Progenitor cell of endocrine pancreas (in vitro differentiated cells): ENCODE measurements around the gene C19orf18. TPM values are rescaled to one million over a fixed set of nuclear protein-coding genes. Genes with fewer than 3 reads are reported as not detected.
A peak's percentile ranks its signal among the peaks of the same experiment; 100 is the strongest.

Experiments used
- DNase-seq: peaks from one replicate; pipeline ENCODE4 v3.0.0; 2021; ENCODE audit warnings: low spot score; ENCODE audit not compliant: unreplicated experiment
- H3K27ac Mint-ChIP-seq: 2 replicates; pipeline ENCODE4 v1.8.0; 2021; ENCODE audit warnings: mild to moderate bottlenecking, moderate library complexity, mixed read lengths
- H3K27me3 Mint-ChIP-seq: 2 replicates; pipeline ENCODE4 v1.8.0; 2021; ENCODE audit warnings: mixed read lengths
- H3K36me3 Mint-ChIP-seq: 2 replicates; pipeline ENCODE4 v1.8.0; 2022; ENCODE audit warnings: mixed read lengths; ENCODE audit not compliant: insufficient read depth
- H3K4me1 Mint-ChIP-seq: 2 replicates; pipeline ENCODE4 v1.8.0; 2021; ENCODE audit warnings: low read depth, mixed read lengths
- H3K4me3 Mint-ChIP-seq: 2 replicates; pipeline ENCODE4 v1.8.0; 2021; ENCODE audit warnings: low read depth, mild to moderate bottlenecking, moderate library complexity, mixed read lengths
- H3K9me3 Mint-ChIP-seq: 2 replicates; pipeline ENCODE4 v1.8.0; 2021; ENCODE audit warnings: low read depth, mixed read lengths
- CTCF ChIP-seq: fragments of 200-600 bp; sonication (generic); IDR thresholded peaks from one replicate; pipeline ENCODE4 v1.5.0; 2021; ENCODE audit warnings: antibody characterized with exemption, mild to moderate bottlenecking; ENCODE audit not compliant: unreplicated experiment
- long read RNA-seq: library from polyadenylated mRNA; unstranded; transcript quantifications from one replicate; pipeline ENCODE4 v2.0.0, GENCODE V29; 2020
- total RNA-seq: library from RNA; stranded (reverse); gene quantifications from 2 replicates; pipeline ENCODE4 v1.2.1, GENCODE V29; 2021

C19orf18 gene
- total RNA-seq = 1.6 and 1.8 TPM in 2 replicates
- long read RNA-seq = 0 reads

- DNase-seq = no peak
- H3K9me3 Mint-ChIP-seq = peaks cover 63% of the 10 kb centered on the region
- peak within 1 kb of the TSS; percentile 76 for H3K27ac Mint-ChIP-seq
- TF ChIP-seq CTCF = no peak
- no peaks in the 10 kb centered on the region for H3K4me1 Mint-ChIP-seq
- no peak within 1 kb of the TSS for H3K4me3 Mint-ChIP-seq
- peaks cover 77% of the 10 kb centered on the region for H3K36me3 Mint-ChIP-seq
- H3K27me3 Mint-ChIP-seq = no peaks in the 10 kb centered on the region
These were observed at the start of gene C19orf18 for GRCh38 chr19:57974434-57974833. Gene C19orf18, minus strand, starts transcription at chr19:57974534. Its CDS starts 102 bp downstream, at chr19:57974432.

- no peak for TF ChIP-seq CTCF
- no peak overlapping the region for H3K27ac Mint-ChIP-seq
These were observed 47.9 kb upstream of the C19orf18 start for GRCh38 chr19:58022283-58022660.

GRCh38 chr19:58021541-58022282 lies 47.4 kb upstream of the C19orf18 start:
- Mint-ChIP-seq H3K27ac (no peak overlapping the region), H3K4me1 (no peaks in the 10 kb centered on the region), H3K4me3 (no peak overlapping the region), H3K9me3 (peaks cover 30% of the 10 kb centered on the region), H3K27me3 (no peaks in the 10 kb centered on the region), H3K36me3 (peaks cover 2% of the 10 kb centered on the region)
- DNase-seq = no peak
- peak; percentile 47 for TF ChIP-seq CTCF

More at GRCh38 chr19:58022283-58022660, 47.9 kb upstream of the C19orf18 start:
- no peaks in the 10 kb centered on the region for H3K4me1 Mint-ChIP-seq
- no peak for DNase-seq
- H3K4me3 Mint-ChIP-seq = no peak overlapping the region
- peaks cover 26% of the 10 kb centered on the region for H3K9me3 Mint-ChIP-seq
- no peaks in the 10 kb centered on the region for H3K27me3 Mint-ChIP-seq
- peaks cover under 1% of the 10 kb centered on the region for H3K36me3 Mint-ChIP-seq

GRCh38 chr19:58020129-58020528 lies 45.8 kb upstream of the C19orf18 start:
- H3K4me3 Mint-ChIP-seq = no peak overlapping the region
- H3K4me1 Mint-ChIP-seq = peaks cover 1% of the 10 kb centered on the region
- no peak for DNase-seq
- TF ChIP-seq CTCF = no peak
- no peak overlapping the region for H3K27ac Mint-ChIP-seq
- peaks cover 9% of the 10 kb centered on the region for H3K36me3 Mint-ChIP-seq
- peaks cover 27% of the 10 kb centered on the region for H3K9me3 Mint-ChIP-seq
- no peaks in the 10 kb centered on the region for H3K27me3 Mint-ChIP-seq

- Mint-ChIP-seq H3K4me3 (no peak overlapping the region), H3K27ac (peak overlapping the region; percentile 24), H3K27me3 (no peaks in the 10 kb centered on the region), H3K9me3 (peaks cover 35% of the 10 kb centered on the region), H3K36me3 (peaks cover 47% of the 10 kb centered on the region), H3K4me1 (peaks cover 3% of the 10 kb centered on the region)
- no peak for TF ChIP-seq CTCF
- DNase-seq = no peak
These were observed 39.8 kb upstream of the C19orf18 start for GRCh38 chr19:58014141-58014540.
